HG03280 (cell line): ENCODE results near the gene AWAT2.

ENCODE experiments used
- ATAC-seq: cut with Tn5 transposase; IDR thresholded peaks from one replicate; pipeline ENCODE4 v1.9.1; 2021; ENCODE audit warnings: mild to moderate bottlenecking, moderate library complexity; ENCODE audit not compliant: unreplicated experiment

Gene AWAT2

GRCh38 chrX:70042399-70043371, 7.1 kb downstream of the AWAT2 start:
- no peak for ATAC-seq

DNA sequence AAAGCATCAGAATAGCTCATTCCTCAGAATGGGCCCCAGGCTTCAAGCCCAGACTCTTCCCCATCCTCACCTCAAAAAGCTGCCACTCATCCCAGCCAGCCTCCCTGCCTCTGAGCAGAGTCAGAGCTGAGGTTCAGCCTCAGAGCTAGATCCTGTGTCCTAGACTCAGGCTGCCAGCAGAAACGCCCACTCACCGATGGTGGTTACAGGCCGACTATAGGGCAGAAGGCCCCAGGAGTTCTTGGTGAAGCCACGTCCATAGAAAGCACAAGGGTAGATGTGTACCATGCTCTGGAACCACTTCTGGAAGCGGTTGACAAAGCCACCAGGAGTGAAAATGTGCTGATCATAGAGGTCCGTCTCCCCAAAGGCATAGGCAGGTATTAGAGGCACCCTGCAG, 7.7 kb downstream of the AWAT2 start:
- no peak for ATAC-seq

- no peak for ATAC-seq
Observed at GRCh38 chrX:70039758-70040157, 10.0 kb downstream of the AWAT2 start.

DNA sequence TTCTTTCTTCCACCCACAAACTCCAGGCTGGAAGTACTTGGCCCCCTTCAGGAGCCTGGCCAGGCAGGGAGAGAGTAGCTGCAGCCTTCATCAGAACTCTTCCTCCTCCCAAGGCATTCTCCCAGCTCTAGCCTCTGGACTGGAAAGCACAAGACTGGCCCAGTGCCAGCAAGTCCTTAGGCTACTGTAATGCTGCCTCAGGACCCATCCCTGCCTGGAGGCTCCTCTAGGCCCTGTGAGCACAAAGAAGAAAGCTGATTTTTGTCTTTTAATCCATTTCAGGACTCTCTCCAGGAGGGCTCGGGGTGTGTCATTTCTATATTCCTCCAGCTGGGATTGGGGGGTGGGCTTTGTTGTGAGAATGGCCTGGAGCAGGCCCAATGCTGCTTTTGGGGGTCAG, 10.8 kb downstream of the AWAT2 start:
- ATAC-seq: no peak

- no peak for ATAC-seq
Observed at GRCh38 chrX:70038515-70038914, 11.2 kb downstream of the AWAT2 start.

GRCh38 chrX:70034646-70035045, 15.1 kb downstream of the AWAT2 start:
- no peak for ATAC-seq

- no peak for ATAC-seq
Observed at GRCh38 chrX:70033348-70034051, 16.2 kb downstream of the AWAT2 start.

DNA sequence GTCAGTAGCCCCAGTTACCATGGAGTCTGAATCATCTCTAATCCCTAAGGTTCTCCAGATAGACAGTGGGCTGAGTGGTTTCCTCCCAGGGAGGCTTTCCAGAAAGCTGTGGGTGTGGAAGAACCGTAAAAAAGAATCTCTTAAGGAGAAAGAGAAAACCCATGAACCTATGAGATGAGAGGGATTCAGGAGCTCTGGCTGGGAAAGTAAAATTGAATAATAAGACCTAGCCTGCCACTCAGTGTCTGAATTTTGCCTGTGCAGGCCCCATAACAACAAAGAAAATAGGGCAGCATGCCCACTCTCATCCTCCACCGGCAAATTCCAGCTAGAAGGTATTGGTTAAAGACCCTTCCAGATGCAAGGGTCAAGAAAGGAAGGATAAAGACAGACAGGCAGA, 16.9 kb downstream of the AWAT2 start:
- ATAC-seq: no peak

- peak; percentile 82 for ATAC-seq
Observed at GRCh38 chrX:70030301-70030767, 19.4 kb downstream of the AWAT2 start.

DNA sequence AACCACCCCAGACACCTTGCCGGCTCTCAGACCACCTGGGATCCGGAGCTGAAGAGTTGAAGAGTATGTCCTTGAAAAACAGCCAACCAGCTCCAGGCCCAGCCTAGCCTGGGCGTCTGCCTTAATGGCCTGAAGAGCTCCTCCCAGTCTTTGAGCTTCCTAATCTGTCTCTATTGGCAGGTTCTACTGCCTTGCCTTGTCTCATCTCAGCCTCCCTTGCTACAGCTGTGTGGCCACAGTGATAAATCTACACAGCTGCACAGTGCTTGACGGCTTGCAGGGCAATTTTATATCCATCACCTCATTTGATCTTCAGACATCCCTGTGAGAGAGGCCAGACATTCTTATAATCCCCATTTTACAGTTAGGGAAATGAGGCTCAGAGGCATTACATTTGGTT, 19.9 kb downstream of the AWAT2 start:
- ATAC-seq: no peak

DNA sequence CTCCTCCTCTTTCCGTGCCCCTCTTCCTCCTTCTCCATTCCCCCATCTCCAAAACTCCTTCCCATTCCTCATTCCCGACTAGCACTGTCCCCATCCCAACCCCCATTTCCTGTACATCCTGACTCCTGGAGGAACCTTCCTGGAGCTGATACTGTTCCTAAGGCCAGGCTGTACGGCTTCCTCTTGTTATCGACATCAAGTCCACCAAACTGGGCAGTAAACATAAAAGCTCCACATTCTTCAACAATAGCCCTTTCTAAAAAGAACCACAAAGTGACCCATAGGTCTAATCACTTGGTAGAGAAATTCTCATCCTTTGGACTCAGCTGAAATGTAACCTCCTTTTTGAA, 22.9 kb downstream of the AWAT2 start:
- ATAC-seq: no peak

DNA sequence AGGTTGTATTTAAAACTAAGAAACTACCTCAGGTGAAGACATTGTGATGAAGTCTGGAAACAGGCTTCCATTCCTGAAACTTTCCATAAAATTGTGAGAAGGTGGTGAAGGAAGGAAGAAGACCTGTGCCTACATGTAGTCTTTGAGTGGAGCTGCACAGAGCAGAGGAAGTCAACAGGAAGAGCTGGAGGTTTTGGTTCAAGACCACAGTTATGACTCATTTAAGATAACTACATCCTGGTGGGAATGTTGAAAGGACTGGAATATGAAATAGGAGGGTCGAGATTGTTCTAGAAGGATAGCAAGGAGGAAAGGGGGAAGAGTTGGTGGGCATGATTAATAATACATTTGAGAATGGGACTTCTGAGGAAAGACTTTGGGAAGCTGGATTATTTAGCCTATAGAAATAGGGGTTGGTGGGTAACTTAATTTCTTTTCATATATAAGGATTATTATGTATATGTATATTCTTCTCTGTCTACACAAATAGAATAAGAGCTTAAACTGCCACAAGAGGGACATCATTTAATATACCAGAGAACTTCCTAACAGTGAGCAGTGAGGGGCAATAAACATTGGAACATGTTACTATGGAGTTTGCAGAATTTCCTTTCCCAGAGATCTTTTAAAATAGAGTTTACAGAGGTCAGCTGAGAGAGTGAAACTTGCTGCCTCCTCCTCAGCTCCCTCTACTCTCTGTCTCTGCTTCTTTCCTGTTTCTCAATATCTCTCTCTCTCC, 23.5 kb downstream of the AWAT2 start:
- no peak for ATAC-seq

DNA sequence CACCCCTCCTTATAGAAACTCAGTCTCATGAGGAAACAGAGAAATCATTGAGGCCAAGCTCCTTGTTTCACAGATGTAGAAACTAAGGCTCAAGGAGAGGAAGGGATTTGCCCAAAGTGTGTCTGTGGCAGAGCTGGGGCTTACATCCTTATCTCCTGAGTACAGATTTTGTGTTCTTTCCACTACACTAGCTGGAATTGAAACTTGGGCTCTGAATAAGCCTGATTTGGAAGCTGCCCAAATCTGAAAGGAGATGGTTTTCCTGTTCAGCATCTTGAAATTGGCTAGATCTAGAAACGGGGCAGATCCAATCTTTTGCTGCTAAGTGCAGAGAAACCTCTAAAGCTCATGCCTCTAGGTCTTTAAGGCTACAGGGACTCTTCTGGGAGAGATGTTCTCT, 24.3 kb downstream of the AWAT2 start:
- ATAC-seq: no peak

DNA sequence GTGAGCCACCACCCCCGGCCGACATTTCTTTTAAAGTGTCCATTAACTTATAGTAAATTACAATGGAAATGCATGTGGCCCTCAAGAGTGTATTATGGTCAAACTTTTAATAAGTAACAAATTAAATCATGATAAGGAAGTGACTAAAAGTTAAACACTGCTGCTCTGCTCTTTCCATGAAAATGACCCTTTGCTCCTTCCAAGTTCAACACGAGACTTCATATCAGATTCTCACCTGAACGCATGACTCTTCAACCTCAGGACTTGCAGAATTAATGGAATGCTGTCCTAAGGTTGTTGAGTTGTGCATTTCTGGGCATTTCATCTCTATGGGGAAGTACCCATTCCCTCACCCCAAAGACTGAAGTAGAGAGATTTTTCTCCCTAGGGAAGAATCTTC, 27.1 kb downstream of the AWAT2 start:
- no peak for ATAC-seq

- ATAC-seq: no peak
Observed at GRCh38 chrX:70016513-70016912, 33.2 kb downstream of the AWAT2 start.

- ATAC-seq: no peak
Observed at GRCh38 chrX:70013466-70014381, 36.0 kb downstream of the AWAT2 start.

DNA sequence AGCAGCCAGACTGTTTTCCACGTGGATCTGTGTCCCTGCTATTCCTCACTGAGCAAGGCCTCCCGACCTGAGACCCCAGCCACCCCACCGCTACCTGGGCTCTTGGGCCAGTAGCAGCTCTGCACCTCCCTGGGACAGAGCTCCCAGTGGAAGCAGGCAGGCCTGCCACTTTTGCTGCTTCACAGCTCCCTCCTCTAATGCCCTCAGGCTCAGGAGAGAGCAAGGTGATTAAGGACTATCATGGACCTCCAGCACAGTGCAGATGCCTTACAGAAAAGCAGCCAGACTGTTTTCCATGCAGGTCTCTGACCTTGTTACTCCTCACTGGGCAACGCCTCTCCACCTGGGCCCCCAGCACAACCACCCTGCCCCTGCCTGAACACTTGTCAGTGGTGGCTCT, 37.0 kb downstream of the AWAT2 start:
- ATAC-seq: no peak

GRCh38 chrX:70009970-70010369, 39.8 kb downstream of the AWAT2 start:
- no peak for ATAC-seq

DNA sequence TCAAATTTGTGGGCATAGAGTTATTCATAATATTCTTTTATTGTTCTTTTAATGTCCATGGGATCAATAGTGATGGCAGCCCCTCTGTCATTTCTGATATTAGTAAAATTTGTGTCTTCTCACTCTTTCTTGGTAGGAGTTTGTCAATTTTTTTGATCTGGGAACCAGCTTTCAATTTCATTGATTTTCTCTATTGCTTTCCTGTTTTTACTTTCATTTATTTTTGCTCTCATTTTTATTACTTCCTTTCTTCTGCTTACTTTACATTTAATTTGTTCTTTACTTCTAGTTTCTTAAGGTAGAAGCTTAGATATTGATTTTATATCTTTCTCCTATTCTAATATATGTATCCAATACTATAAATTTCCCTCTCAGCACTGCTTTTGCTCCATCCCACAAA, 40.7 kb downstream of the AWAT2 start:
- no peak for ATAC-seq

GRCh38 chrX:70007946-70008345, 41.8 kb downstream of the AWAT2 start:
- no peak for ATAC-seq
